ENCODE measurements around the gene KCTD5.

DNA sequence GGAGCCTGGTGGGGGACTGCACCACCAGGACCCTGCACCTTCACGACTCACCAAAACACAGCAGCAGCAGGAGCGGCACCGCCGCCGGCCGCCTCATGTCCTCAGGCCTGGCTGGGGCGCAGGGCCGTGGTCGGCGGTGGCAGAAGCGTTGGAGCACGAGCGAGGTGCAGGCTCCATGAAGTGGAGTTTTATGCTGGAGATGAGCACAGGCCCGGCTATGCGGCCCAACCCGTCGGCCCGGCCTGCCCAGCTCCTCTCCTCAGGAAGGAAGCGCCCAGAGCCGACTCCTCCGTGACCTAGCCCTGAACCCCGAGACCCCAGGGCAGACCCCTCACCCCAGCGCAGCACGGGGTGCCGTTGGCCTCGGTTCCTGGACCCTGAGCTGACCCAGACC is 37.7 kb downstream of the KCTD5 start, which contains the start of gene PRSS27:
- TF ChIP-seq, protein P1, sequence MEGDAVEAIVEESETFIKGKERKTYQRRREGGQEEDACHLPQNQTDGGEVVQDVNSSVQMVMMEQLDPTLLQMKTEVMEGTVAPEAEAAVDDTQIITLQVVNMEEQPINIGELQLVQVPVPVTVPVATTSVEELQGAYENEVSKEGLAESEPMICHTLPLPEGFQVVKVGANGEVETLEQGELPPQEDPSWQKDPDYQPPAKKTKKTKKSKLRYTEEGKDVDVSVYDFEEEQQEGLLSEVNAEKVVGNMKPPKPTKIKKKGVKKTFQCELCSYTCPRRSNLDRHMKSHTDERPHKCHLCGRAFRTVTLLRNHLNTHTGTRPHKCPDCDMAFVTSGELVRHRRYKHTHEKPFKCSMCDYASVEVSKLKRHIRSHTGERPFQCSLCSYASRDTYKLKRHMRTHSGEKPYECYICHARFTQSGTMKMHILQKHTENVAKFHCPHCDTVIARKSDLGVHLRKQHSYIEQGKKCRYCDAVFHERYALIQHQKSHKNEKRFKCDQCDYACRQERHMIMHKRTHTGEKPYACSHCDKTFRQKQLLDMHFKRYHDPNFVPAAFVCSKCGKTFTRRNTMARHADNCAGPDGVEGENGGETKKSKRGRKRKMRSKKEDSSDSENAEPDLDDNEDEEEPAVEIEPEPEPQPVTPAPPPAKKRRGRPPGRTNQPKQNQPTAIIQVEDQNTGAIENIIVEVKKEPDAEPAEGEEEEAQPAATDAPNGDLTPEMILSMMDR (tag by site-specific recombination; IDR thresholded peaks at IDR 0.05): no peak
- TF ChIP-seq, protein P2, sequence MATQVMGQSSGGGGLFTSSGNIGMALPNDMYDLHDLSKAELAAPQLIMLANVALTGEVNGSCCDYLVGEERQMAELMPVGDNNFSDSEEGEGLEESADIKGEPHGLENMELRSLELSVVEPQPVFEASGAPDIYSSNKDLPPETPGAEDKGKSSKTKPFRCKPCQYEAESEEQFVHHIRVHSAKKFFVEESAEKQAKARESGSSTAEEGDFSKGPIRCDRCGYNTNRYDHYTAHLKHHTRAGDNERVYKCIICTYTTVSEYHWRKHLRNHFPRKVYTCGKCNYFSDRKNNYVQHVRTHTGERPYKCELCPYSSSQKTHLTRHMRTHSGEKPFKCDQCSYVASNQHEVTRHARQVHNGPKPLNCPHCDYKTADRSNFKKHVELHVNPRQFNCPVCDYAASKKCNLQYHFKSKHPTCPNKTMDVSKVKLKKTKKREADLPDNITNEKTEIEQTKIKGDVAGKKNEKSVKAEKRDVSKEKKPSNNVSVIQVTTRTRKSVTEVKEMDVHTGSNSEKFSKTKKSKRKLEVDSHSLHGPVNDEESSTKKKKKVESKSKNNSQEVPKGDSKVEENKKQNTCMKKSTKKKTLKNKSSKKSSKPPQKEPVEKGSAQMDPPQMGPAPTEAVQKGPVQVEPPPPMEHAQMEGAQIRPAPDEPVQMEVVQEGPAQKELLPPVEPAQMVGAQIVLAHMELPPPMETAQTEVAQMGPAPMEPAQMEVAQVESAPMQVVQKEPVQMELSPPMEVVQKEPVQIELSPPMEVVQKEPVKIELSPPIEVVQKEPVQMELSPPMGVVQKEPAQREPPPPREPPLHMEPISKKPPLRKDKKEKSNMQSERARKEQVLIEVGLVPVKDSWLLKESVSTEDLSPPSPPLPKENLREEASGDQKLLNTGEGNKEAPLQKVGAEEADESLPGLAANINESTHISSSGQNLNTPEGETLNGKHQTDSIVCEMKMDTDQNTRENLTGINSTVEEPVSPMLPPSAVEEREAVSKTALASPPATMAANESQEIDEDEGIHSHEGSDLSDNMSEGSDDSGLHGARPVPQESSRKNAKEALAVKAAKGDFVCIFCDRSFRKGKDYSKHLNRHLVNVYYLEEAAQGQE (tag by site-specific recombination; IDR thresholded peaks at IDR 0.05): no peak
- no peak for TF ChIP-seq ZNF2 (tag by site-specific recombination; IDR thresholded peaks at IDR 0.05)
- TF ChIP-seq, protein P3, sequence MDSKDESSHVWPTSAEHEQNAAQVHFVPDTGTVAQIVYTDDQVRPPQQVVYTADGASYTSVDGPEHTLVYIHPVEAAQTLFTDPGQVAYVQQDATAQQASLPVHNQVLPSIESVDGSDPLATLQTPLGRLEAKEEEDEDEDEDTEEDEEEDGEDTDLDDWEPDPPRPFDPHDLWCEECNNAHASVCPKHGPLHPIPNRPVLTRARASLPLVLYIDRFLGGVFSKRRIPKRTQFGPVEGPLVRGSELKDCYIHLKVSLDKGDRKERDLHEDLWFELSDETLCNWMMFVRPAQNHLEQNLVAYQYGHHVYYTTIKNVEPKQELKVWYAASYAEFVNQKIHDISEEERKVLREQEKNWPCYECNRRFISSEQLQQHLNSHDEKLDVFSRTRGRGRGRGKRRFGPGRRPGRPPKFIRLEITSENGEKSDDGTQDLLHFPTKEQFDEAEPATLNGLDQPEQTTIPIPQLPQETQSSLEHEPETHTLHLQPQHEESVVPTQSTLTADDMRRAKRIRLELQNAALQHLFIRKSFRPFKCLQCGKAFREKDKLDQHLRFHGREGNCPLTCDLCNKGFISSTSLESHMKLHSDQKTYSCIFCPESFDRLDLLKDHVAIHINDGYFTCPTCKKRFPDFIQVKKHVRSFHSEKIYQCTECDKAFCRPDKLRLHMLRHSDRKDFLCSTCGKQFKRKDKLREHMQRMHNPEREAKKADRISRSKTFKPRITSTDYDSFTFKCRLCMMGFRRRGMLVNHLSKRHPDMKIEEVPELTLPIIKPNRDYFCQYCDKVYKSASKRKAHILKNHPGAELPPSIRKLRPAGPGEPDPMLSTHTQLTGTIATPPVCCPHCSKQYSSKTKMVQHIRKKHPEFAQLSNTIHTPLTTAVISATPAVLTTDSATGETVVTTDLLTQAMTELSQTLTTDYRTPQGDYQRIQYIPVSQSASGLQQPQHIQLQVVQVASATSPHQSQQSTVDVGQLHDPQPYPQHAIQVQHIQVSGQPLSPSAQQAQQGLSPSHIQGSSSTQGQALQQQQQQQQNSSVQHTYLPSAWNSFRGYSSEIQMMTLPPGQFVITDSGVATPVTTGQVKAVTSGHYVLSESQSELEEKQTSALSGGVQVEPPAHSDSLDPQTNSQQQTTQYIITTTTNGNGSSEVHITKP (tag by site-specific recombination; IDR thresholded peaks at IDR 0.05): no peak
- TF ChIP-seq ZNF24 (tag by site-specific recombination; IDR thresholded peaks at IDR 0.05): no peak
- no peak for TF ChIP-seq ZNF138 (tag by site-specific recombination; IDR thresholded peaks at IDR 0.05; ENCODE audit: borderline replicate concordance)
